DOHH2 (cell line): ENCODE measurements around the gene HES4.

Experiments
- EZH2phosphoT487 ChIP-seq: fragments of 200-600 bp; sonication (generic); IDR thresholded peaks from 2 replicates; pipeline ENCODE4 v1.6.1; 2017; ENCODE audit warnings: borderline replicate concordance, mild to moderate bottlenecking, antibody characterized with exemption, low read length, moderate library complexity, mixed read lengths
- TF ChIP-seq, protein P1 (sequence below): fragments of 200-600 bp; sonication (generic); IDR thresholded peaks from one replicate; pipeline ENCODE4 v1.5.1; 2014; ENCODE audit warnings: antibody characterized with exemption, mild to moderate bottlenecking, low read depth, low read length; ENCODE audit not compliant: poor library complexity, severe bottlenecking

GRCh38 chr1:1042835-1043234, 42.9 kb upstream of the HES4 start:
- TF ChIP-seq, protein P1, sequence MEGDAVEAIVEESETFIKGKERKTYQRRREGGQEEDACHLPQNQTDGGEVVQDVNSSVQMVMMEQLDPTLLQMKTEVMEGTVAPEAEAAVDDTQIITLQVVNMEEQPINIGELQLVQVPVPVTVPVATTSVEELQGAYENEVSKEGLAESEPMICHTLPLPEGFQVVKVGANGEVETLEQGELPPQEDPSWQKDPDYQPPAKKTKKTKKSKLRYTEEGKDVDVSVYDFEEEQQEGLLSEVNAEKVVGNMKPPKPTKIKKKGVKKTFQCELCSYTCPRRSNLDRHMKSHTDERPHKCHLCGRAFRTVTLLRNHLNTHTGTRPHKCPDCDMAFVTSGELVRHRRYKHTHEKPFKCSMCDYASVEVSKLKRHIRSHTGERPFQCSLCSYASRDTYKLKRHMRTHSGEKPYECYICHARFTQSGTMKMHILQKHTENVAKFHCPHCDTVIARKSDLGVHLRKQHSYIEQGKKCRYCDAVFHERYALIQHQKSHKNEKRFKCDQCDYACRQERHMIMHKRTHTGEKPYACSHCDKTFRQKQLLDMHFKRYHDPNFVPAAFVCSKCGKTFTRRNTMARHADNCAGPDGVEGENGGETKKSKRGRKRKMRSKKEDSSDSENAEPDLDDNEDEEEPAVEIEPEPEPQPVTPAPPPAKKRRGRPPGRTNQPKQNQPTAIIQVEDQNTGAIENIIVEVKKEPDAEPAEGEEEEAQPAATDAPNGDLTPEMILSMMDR = no peak
- TF ChIP-seq EZH2phosphoT487 = no peak
